ENCODE data around the gene BACE1.
"Not testable (repeated sequence)": the region's sequence is repeated elsewhere in the genome, so short reads cannot be mapped to it uniquely, and the experiment has no call there.

BACE1 gene

DNA sequence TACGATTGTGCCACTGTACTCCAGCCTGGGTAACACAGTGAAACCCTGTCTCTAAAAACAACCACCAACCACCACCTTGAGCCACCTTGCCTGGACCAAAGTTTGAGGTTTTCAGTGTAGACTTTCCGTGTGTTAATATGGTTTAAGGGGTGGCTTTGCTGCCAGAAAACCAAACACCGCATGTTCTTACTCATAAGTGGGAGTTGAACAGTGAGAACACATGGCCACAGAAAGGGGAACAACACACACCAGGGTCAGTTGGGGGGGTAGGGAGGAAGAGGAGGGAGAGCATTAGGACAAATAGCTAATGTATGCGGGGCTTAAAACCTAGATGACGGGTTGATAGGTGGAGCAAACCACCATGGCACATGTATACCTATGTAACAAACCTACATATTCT, 43.9 kb downstream of the BACE1 start:
- DNase-seq: not testable (repeated sequence)

DNA sequence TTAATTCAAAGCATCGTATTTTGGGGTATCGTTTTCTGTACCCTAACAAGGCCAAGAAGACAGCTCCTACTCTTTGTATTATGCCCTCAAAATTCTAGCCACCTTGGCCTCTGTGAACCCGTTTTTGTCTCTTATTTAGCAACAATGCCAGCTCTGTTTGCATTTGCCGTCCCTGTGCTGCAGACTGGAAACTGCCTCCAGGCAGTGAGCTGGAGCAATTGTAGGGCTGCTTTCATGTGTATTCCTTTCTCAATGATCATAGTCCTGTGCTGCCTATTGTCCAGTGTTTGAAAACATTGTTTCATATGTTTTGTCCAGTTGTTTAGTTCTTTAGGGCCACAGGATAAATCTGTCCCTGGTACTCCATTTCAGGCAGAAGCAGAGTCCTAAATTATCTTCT, 44.8 kb downstream of the BACE1 start:
- no peak for DNase-seq

DNA sequence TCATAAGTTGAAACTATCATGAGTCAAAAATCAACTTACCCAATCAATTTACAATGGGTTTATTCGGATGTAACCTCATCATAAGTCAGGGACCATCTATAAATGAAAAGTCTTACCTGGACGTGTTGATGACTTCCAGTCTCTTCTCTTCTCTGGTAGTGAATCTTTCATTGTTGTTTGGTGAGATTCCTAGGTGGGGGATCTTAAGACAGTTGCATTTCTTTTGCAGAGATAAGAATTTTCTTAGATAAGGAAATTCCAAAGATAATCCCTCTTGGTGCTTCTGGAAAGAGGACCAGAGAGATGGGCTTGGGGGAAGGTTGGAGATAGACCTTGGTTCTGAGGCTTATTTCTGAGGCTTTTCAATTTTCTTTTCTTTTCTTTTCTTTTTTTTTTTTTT, 46.2 kb downstream of the BACE1 start:
- DNase-seq: no peak

DNA sequence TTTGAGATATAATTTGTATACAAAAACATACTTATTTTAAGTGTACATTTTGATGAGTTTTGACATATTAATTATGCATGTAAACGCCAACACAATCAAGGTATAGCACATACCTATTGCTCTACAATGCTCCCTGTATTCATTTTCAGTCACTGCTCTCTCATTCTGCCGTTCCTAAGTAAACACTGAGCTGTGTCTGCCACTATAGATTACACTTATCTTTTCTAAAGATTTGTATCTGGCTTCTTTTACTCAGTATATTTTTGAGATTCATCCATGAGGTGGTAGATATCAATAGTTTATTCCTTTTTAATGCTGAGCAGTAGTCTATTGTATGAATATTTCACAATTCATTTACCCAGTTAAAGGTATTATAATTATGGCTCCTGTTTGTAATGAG, 50.3 kb downstream of the BACE1 start:
- no peak for DNase-seq

DNA sequence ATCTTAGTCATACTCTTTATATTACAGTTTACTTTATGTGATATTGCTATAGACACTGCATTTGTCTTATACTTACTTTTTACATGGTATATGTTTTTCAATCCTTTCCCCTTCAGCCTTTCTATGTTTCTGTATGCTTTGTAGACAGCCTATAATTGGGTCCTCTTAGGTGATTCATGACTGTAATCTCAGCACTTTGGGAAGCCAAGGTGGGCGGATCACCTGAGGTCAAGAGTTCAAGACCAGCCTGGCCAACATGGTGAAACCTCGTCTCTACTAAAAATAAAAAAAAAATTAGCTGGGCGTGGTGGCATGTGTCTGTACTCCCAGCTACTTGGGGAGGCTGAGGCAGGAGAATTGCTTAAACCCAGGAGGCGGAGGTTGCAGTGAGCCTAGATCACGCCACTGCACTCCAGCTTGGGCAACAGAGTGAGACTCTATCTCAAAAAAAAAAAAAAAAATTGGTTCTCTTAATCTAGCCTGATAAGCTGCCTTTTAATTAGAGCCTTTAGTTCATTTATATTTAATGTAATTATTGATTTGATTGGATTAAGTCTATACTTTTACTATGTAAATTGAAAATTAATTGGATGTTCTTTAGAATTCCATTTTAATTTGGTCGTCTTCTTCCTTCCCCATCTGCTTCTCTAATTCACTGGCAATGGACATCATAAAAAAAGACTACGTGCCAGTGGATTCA, 51.3 kb downstream of the BACE1 start:
- DNase-seq: not testable (repeated sequence)

DNA sequence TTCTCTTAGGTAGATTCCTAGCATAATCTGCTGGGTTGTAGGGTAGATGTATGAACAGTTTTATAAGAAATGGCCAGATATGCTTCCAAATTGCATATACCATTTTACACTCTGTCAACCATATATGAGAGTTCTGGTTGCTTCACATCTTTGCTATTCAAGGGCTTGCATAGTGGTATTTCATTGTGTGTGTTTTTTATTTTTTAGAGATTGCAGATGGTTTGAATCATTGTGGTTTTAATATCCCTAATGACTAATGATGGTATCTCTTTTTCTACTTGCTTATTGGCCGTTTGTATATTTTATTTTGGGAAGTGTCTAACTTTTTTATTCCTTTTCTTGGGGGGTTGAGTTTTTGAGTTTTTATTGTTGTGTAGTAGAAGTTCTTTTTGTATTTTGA, 56.6 kb downstream of the BACE1 start:
- no peak for DNase-seq

DNA sequence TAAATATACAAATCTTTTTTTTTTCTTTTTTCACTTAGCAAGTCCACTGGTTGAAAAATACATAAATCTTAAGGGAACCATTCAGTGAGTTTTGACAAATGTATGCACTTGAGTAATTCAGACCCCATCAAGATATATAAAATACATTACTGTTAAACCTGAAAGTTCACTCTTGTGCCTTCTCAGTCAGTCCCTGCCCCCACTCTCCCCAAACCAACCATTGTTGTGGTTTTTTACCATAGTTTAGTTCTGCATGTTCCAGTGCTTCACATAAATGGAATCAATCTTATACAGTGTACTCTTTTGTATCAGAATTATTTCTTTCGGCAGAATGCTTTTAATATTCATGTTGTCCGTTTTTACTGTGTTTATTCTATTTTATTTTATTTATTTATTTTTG, 57.5 kb downstream of the BACE1 start:
- DNase-seq: no peak

DNA sequence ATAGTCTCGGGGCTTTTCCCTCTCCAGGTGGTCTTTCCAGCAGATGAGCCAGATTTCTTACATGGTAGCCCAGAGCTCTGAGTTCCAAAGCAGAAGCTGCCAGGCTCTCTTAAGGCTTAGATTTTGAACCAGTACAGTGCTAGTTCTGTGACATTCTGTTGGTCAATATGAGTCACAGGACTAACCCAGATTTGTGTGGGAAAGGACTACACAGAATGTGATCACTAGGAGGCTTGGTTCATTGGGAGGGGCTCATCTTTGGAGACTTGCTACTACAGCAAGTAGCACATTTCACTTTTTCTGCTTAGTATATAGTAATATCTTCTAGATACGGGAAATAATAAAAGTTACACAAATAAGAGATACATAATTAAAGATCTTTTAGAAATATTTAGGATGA, 59.5 kb downstream of the BACE1 start:
- no peak for DNase-seq

DNA sequence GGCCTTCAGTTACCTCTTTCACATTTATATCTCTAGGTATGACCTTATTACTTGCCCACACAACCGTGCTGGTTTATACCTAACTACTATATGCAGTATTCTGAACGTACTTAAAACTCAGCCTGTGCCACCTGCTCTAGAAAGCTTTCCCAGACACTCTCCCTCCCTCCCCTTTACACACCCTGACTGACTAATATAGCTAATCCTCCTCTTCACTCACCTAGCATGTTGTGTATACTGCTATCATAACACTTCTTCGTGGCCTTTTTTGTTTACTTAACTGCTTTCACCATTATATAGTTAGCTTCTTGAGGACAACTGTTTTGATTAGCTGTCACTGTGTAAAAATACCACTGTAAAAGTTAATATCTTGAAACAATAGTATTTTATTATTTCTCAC, 60.1 kb downstream of the BACE1 start:
- DNase-seq: no peak

DNA sequence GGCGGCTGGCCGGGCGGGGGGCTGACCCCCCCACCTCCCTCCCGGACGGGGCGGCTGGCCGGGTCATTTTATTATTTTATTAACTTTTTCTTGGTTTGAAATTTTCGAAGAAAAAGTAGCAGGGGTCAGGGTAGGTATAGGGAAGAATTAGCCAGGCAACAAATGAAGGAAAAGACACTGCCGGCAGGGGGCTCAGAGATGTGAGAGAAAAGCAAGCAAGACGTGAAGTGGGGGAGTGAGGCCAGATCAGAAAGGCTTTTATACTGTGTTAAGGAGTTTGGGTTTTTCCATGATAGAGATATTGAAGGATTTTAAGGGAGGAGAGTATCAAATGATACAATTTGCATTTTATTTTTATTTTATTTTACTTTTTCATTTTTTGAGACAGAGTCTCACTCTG, 64.5 kb downstream of the BACE1 start:
- no peak for DNase-seq

DNA sequence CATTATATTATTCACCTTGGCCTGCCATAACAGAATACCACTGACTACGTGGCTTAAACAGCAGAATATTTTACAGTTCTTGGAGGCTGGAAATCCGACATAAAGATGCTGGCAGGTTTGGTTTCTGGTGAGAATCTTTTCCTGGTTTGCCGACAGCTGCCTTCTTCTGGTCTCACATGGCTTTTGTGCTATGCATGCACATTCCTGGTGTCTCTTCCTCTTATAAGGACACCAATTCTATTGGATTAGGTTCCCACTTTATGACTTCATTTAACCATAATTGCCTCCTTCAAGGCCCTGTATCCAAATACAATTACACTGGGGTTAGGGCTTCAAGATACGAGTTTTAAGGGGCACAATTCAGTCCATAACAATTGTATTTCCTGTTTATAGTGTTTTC, 66.5 kb downstream of the BACE1 start:
- DNase-seq: no peak

DNA sequence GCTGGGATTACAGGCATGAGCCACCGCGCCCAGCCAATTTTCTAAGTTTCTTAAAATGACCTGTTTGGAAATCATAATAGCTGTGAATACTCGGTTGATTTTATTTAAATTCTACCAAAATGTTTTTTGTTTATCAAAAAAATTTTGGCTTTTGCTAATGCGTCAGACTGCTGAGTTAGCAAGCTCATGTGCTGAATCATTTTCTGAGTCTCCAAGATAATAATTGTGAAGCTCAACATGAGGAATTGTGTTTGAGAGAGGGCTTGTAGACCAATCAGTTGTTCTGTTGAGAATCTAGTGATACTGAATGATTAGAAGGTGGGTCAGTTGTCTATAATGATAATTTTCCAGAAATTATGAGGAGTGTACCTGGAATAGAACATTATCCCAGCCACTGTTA, 67.7 kb downstream of the BACE1 start:
- DNase-seq: no peak

DNA sequence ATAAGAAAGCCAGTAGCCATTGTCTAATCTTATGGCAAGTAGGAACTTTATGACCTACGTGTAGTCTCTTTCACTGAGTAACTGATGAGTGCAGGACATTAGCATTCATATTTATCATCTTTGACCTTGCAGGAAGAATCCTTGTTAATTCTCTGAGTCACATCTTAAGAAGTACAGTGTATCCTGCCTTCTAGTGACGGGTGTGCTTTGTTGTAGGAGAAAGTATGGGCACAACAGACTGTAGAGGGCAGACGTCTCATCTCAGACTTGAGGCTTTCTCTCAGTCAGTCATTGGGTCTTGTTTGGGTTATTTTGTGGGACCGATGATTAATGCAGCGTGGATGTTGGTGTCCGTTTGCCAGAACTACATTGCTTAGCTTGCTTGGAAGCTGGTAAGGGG, 76.8 kb downstream of the BACE1 start:
- no peak for DNase-seq

DNA sequence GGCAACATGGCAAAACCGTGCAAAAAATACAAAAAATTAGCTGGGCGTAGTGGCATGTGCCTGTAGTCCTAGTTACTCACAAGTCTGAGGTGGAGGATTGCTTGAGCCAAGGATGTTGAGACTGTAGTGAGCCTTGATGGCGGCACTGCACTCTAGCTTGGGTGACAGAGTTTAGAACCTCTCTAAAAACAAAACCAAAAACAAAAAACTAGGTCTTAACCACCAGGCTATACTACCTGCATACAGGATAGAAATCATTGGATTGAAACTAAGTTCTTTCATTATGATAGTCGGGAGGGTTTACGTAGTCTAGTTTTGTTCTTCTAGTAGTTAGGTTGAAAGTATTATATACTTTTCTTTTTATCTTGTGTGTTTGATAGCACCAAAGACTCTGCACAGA, 77.8 kb downstream of the BACE1 start:
- no peak for DNase-seq

All from activated CD4-positive, alpha-beta T cell treated with anti-CD3 and anti-CD28 coated beads for 48 hours (primary cell).